Neural cell (in vitro differentiated cells): ENCODE data around the gene HS3ST5. TPM values are rescaled to one million over a fixed set of nuclear protein-coding genes. Genes with fewer than 3 reads are reported as not detected.

Source experiments
- H2AFZ ChIP-seq: fragments of 200-600, 300-800 bp; sonication (generic), shearing (Covaris generic); 2 replicates; pipeline ENCODE4 v1.6.0; 2014; ENCODE audit warnings: low read depth, mild to moderate bottlenecking, antibody characterized with exemption, low read length, moderate library complexity
- H3F3A ChIP-seq: fragments of 200-600 bp; shearing (Covaris generic); 2 replicates; pipeline ENCODE4 v1.6.1; 2016; ENCODE audit warnings: mild to moderate bottlenecking, moderate library complexity, mixed read lengths, antibody characterized with exemption, low read length; ENCODE audit not compliant: insufficient read depth, poor library complexity, severe bottlenecking
- H3K27ac ChIP-seq: fragments of 200-600, 300-800 bp; sonication (generic), shearing (Covaris generic); 2 replicates; pipeline ENCODE4 v1.5.1; 2014; ENCODE audit warnings: mild to moderate bottlenecking, low read length, moderate library complexity
- H3K27me3 ChIP-seq: fragments of 300-800, 200-600 bp; sonication (generic), shearing (Covaris generic); 2 replicates; pipeline ENCODE4 v1.6.0; 2014; ENCODE audit warnings: mild to moderate bottlenecking, low read depth, low read length, moderate library complexity; ENCODE audit not compliant: insufficient read depth
- H3K36me3 ChIP-seq: fragments of 300-800, 200-600 bp; sonication (generic), shearing (Covaris generic); 2 replicates; pipeline ENCODE4 v1.5.1; 2014; ENCODE audit warnings: mild to moderate bottlenecking, antibody characterized with exemption, low read length, moderate library complexity; ENCODE audit not compliant: insufficient read depth
- H3K4me2 ChIP-seq: fragments of 300-800, 200-600 bp; sonication (generic), shearing (Covaris generic); 2 replicates; pipeline ENCODE4 v1.6.0; 2014; ENCODE audit warnings: mild to moderate bottlenecking, low read length
- H3K4me3 ChIP-seq: fragments of 300-800, 200-600 bp; sonication (generic), shearing (Covaris generic); 2 replicates; pipeline ENCODE4 v1.5.1; 2014; ENCODE audit warnings: mild to moderate bottlenecking, low read length, moderate library complexity
- H3K79me2 ChIP-seq: fragments of 200-600 bp; shearing (Covaris generic); replicated peaks from 2 replicates; pipeline ENCODE4 v1.6.0; 2014; ENCODE audit warnings: mild to moderate bottlenecking, low read length, moderate library complexity; ENCODE audit not compliant: insufficient read depth
- H3K9ac ChIP-seq: fragments of 300-800, 200-600 bp; sonication (generic), shearing (Covaris generic); 2 replicates; pipeline ENCODE4 v1.6.1; 2016; ENCODE audit warnings: mild to moderate bottlenecking, low read length, mixed read lengths
- H3K9me2 ChIP-seq: fragments of 200-600 bp; shearing (Covaris generic); 2 replicates; pipeline ENCODE4 v1.6.1; 2016; ENCODE audit warnings: mild to moderate bottlenecking, low read length, mixed read lengths; ENCODE audit not compliant: insufficient read depth
- H3K9me3 ChIP-seq: fragments of 200-600, 300-800 bp; sonication (generic), shearing (Covaris generic); 2 replicates; pipeline ENCODE4 v1.6.1; 2016; ENCODE audit warnings: mild to moderate bottlenecking, mixed run types, low read length, moderate library complexity, mixed read lengths
- H4K20me1 ChIP-seq: fragments of 200-600 bp; shearing (Covaris generic); 2 replicates; pipeline ENCODE4 v1.6.1; 2016; ENCODE audit warnings: mild to moderate bottlenecking, mixed run types; ENCODE audit not compliant: insufficient read depth
- EP300 ChIP-seq: fragments of 450-650 bp; conservative IDR thresholded peaks from 2 replicates; pipeline ENCODE4 v1.6.1; 2014; ENCODE audit warnings: antibody characterized with exemption, mild to moderate bottlenecking, moderate library complexity; ENCODE audit not compliant: poor library complexity, severe bottlenecking
- EZH2 ChIP-seq: fragments of 200-600, 300-800 bp; shearing (Covaris generic), sonication (generic); IDR thresholded peaks from 2 replicates; pipeline ENCODE4 v1.6.1; 2014; ENCODE audit warnings: antibody characterized with exemption, low read length, borderline replicate concordance, mild to moderate bottlenecking; ENCODE audit not compliant: insufficient read depth, poor library complexity, severe bottlenecking
- MXI1 ChIP-seq: fragments of 450-650 bp; conservative IDR thresholded peaks from 2 replicates; pipeline ENCODE4 v1.6.1; 2014; ENCODE audit warnings: antibody characterized with exemption, mild to moderate bottlenecking; ENCODE audit not compliant: poor library complexity, severe bottlenecking
- POLR2AphosphoS5 ChIP-seq: IDR thresholded peaks from 2 replicates; pipeline ENCODE4 v1.6.1; 2012
- RAD21 ChIP-seq: fragments of 450-650 bp; conservative IDR thresholded peaks from 2 replicates; pipeline ENCODE4 v1.6.1; 2014; ENCODE audit warnings: antibody characterized with exemption, mild to moderate bottlenecking, moderate library complexity
- SMC3 ChIP-seq: fragments of 450-650 bp; conservative IDR thresholded peaks from 2 replicates; pipeline ENCODE4 v1.6.1; 2014; ENCODE audit warnings: antibody characterized with exemption, mild to moderate bottlenecking, moderate library complexity; ENCODE audit not compliant: poor library complexity
- TAF1 ChIP-seq: IDR thresholded peaks from 2 replicates; pipeline ENCODE4 v1.6.1; 2012; ENCODE audit warnings: low read depth
- polyA plus RNA-seq: library from polyadenylated mRNA; depleted of rRNA; stranded (reverse); fragments of >200 nt; gene quantifications from 2 replicates; pipeline ENCODE4 v1.2.3, GENCODE V29; 2014
- TF ChIP-seq, protein P1 (sequence below): fragments of 450-650 bp; IDR thresholded peaks from 2 replicates; pipeline ENCODE4 v1.5.1; 2014; ENCODE audit warnings: antibody characterized with exemption, mild to moderate bottlenecking, moderate library complexity; ENCODE audit not compliant: poor library complexity, severe bottlenecking
- TF ChIP-seq, protein P2 (sequence below): IDR thresholded peaks from 2 replicates; pipeline ENCODE4 v1.6.1; 2012; ENCODE audit warnings: borderline replicate concordance

HS3ST5 gene
- polyA plus RNA-seq, 1 donor from 2014 or later, result not detected

DNA sequence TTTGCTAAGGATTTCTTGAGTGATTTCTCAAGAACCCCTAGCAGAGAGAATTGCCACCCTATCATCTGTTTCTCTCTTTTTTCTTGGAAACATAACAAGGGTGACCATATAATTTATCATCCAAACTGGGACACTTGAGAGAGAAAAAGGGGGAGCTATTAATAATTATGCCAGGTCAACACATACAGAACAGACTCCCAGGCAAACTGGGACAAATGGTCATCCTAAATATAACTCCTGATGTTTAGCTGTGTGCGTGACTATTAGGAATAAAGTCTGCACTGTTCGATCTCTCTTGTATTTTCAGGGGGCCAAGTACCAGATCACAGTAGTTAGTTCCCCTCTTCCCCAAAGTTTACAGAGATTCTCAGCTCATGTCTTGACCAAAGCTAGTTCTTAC is 11.7 kb upstream of the HS3ST5 start:
- no peaks in the 10 kb centered on the region for H3K36me3 ChIP-seq
- H3F3A ChIP-seq, result no peaks in the 10 kb centered on the region
- no peaks in the 10 kb centered on the region for H4K20me1 ChIP-seq
- no peaks in the 10 kb centered on the region for H3K9me3 ChIP-seq
- H3K4me2 ChIP-seq, result no peak overlapping the region
- no peak overlapping the region for H3K27ac ChIP-seq
- H3K79me2 ChIP-seq, result no peaks in the 10 kb centered on the region
- H3K4me3 ChIP-seq, result no peak overlapping the region
- no peaks in the 10 kb centered on the region for H3K9me2 ChIP-seq
- TF ChIP-seq, protein P1, sequence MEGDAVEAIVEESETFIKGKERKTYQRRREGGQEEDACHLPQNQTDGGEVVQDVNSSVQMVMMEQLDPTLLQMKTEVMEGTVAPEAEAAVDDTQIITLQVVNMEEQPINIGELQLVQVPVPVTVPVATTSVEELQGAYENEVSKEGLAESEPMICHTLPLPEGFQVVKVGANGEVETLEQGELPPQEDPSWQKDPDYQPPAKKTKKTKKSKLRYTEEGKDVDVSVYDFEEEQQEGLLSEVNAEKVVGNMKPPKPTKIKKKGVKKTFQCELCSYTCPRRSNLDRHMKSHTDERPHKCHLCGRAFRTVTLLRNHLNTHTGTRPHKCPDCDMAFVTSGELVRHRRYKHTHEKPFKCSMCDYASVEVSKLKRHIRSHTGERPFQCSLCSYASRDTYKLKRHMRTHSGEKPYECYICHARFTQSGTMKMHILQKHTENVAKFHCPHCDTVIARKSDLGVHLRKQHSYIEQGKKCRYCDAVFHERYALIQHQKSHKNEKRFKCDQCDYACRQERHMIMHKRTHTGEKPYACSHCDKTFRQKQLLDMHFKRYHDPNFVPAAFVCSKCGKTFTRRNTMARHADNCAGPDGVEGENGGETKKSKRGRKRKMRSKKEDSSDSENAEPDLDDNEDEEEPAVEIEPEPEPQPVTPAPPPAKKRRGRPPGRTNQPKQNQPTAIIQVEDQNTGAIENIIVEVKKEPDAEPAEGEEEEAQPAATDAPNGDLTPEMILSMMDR, result no peak
- TF ChIP-seq MXI1, result no peak
- TF ChIP-seq, protein P2, sequence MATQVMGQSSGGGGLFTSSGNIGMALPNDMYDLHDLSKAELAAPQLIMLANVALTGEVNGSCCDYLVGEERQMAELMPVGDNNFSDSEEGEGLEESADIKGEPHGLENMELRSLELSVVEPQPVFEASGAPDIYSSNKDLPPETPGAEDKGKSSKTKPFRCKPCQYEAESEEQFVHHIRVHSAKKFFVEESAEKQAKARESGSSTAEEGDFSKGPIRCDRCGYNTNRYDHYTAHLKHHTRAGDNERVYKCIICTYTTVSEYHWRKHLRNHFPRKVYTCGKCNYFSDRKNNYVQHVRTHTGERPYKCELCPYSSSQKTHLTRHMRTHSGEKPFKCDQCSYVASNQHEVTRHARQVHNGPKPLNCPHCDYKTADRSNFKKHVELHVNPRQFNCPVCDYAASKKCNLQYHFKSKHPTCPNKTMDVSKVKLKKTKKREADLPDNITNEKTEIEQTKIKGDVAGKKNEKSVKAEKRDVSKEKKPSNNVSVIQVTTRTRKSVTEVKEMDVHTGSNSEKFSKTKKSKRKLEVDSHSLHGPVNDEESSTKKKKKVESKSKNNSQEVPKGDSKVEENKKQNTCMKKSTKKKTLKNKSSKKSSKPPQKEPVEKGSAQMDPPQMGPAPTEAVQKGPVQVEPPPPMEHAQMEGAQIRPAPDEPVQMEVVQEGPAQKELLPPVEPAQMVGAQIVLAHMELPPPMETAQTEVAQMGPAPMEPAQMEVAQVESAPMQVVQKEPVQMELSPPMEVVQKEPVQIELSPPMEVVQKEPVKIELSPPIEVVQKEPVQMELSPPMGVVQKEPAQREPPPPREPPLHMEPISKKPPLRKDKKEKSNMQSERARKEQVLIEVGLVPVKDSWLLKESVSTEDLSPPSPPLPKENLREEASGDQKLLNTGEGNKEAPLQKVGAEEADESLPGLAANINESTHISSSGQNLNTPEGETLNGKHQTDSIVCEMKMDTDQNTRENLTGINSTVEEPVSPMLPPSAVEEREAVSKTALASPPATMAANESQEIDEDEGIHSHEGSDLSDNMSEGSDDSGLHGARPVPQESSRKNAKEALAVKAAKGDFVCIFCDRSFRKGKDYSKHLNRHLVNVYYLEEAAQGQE, result no peak
- no peak overlapping the region for H3K9ac ChIP-seq
- H3K27me3 ChIP-seq, result no peaks in the 10 kb centered on the region
- H2AFZ ChIP-seq, result no peak overlapping the region

DNA sequence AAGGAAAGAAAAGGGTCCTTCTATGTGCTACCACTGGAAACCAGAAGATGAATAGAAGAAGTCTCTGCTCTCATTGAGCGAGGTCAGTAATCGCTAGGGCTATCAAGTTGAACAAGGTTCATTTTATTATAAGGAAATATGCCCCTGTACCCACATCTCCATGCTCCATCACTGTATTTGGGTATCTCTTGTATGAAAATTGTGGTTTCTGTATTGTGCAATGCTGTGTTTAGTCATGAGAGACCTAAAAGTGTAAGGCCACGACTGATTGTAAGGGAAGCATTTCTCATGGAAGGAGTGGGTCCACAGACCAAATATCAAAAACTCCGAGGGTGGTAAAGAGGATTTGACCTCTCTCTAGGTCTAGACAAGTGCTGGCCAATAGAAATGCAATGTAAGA is 3.6 kb upstream of the HS3ST5 start:
- TF ChIP-seq SMC3 (no peak), EP300 (no peak), MXI1 (no peak), TAF1 (no peak), RAD21 (no peak), POLR2AphosphoS5 (no peak), EZH2 (no peak)
- TF ChIP-seq, protein P2, result no peak
- TF ChIP-seq, protein P1, result no peak
- no peak overlapping the region for H3K27ac ChIP-seq
- H2AFZ ChIP-seq, result no peak overlapping the region

More for the DNA sequence above, 3.6 kb upstream of the HS3ST5 start:
- Histone ChIP-seq H3K9me2 (no peaks in the 10 kb centered on the region), H3F3A (no peaks in the 10 kb centered on the region), H3K9ac (no peak overlapping the region), H3K27me3 (peaks cover 24% of the 10 kb centered on the region), H4K20me1 (no peaks in the 10 kb centered on the region), H3K4me3 (no peak overlapping the region), H3K4me2 (no peak overlapping the region), H3K9me3 (no peaks in the 10 kb centered on the region), H3K36me3 (no peaks in the 10 kb centered on the region), H3K79me2 (no peaks in the 10 kb centered on the region)
